Gastroesophageal sphincter (tissue), 4 donors: ENCODE data around the gene KLF13. TPM values are rescaled to one million over a fixed set of nuclear protein-coding genes. Genes with fewer than 3 reads are reported as not detected.

Source experiments
- ATAC-seq: fragments of 150-250 bp; one replicate; pipeline ENCODE4 v1.9.1; 2016; ENCODE audit warnings: mild to moderate bottlenecking, moderate library complexity
- H3K27ac ChIP-seq, 4 donors: fragments of 200-600 bp; sonication (generic) in 3 of 4; 1 replicate in 3 of 4; 2 replicates in 1 of 4; pipeline ENCODE4 v1.5.1; 2016 to 2019
- H3K27me3 ChIP-seq: fragments of 200-600 bp; sonication (generic); one replicate; pipeline ENCODE4 v1.5.1; 2019
- H3K36me3 ChIP-seq, 2 donors: fragments of 200-600 bp; sonication (generic); one replicate each; pipeline ENCODE4 v1.5.1; 2019; ENCODE audit warnings: control low read depth in 1 of 2
- H3K4me1 ChIP-seq, 3 donors: fragments of 200-600 bp; sonication (generic); 1 replicate in 2 of 3; 2 replicates in 1 of 3; pipeline ENCODE4 v1.5.1; 2016 to 2019; ENCODE audit warnings: control low read depth in 2 of 3
- H3K4me3 ChIP-seq, 2 donors: fragments of 200-600 bp; sonication (generic); one replicate each; pipeline ENCODE4 v1.5.1; 2019; ENCODE audit warnings: mild to moderate bottlenecking in 1 of 2, moderate library complexity in 1 of 2
- H3K9me3 ChIP-seq, 3 donors: fragments of 200-600 bp; sonication (generic); one replicate each; pipeline ENCODE4 v1.5.1; 2017 to 2019; ENCODE audit warnings: control low read depth in 2 of 3
- CTCF ChIP-seq, 4 experiments: fragments of 200-600 bp in 2 of 4; fragments of 450-650 bp in 2 of 4; sonication (generic) in 1 of 4; IDR thresholded peaks; one replicate each; pipeline ENCODE4 v1.5.1; 2017 to 2019; ENCODE audit warnings: antibody characterized with exemption in 4 of 4, mild to moderate bottlenecking in 2 of 4, moderate library complexity in 2 of 4
- EP300 ChIP-seq: sonication (generic); formaldehyde crosslinking; IDR thresholded peaks from one replicate; pipeline ENCODE4 v1.6.1; 2017; ENCODE audit warnings: antibody characterized with exemption, mild to moderate bottlenecking
- POLR2A ChIP-seq, 2 donors: fragments of 450-650 bp; IDR thresholded peaks; one replicate each; pipeline ENCODE4 v1.6.1; 2017; ENCODE audit warnings: antibody characterized with exemption in 2 of 2, mild to moderate bottlenecking in 2 of 2, moderate library complexity in 1 of 2
- POLR2AphosphoS5 ChIP-seq: sonication (generic); formaldehyde crosslinking; IDR thresholded peaks from one replicate; pipeline ENCODE4 v1.6.1; 2017; ENCODE audit warnings: antibody characterized with exemption
- WGBS, 2 donors: methylation state at CpG; one replicate each; pipeline ENCODE4 v1.1.5; 2018; ENCODE audit warnings: low coverage in 1 of 2; 5-methylcytosine and 5-hydroxymethylcytosine counted together
- total RNA-seq, 4 donors: library from RNA; depleted of rRNA; stranded (reverse); fragments of >200 nt; gene quantifications; one replicate each; pipeline ENCODE4 v1.1.0, GENCODE V29; 2016

Gene KLF13
- total RNA-seq, 4 donors from 2014 or later = 49.7 to 106 (median 76.1) TPM

GRCh38 chr15:31327669-31328427 lies 1.2 kb downstream of the KLF13 start:
- 0% methylated on average over 14 of the region's 108 CpGs; no CpG with 5 or more reads in 1 of the 2 donors for WGBS, 2 donors

GRCh38 chr15:31328428-31328968 lies 1.9 kb downstream of the KLF13 start:
- Histone ChIP-seq H3K9me3 (no peaks in the 10 kb centered on the region), H3K27me3 (no peaks in the 10 kb centered on the region), H3K36me3 (peaks cover 0 to 4% of the 10 kb centered on the region in 2 donors), H3K4me1 (peaks cover 3 to 73% (median 22%) of the 10 kb centered on the region in 3 donors), H3K27ac (peak overlapping the region; percentile 97 to 100 (median 100)), H3K4me3 (peak overlapping the region; percentile 85 to 94)
- WGBS, 2 donors = 0% methylated on average over 5 to 9 of the region's 35 CpGs
- TF ChIP-seq POLR2A (IDR thresholded peaks at IDR 0.05) (no peak), CTCF (IDR thresholded peaks at IDR 0.05) (no peak), POLR2AphosphoS5 (no peak)
- ATAC-seq = no peak

More at GRCh38 chr15:31327669-31328427, 1.2 kb downstream of the KLF13 start:
- peak; percentile 5 for ATAC-seq
- Histone ChIP-seq H3K9me3 (no peaks in the 10 kb centered on the region), H3K36me3 (peaks cover 0 to 4% of the 10 kb centered on the region in 2 donors), H3K27me3 (no peaks in the 10 kb centered on the region), H3K4me1 (peaks cover 3 to 67% (median 22%) of the 10 kb centered on the region in 3 donors), H3K27ac (peak overlapping the region; percentile 97 to 100 (median 100)), H3K4me3 (peak overlapping the region; percentile 85 to 94)
- TF ChIP-seq POLR2A (IDR thresholded peaks at IDR 0.05) (peak; percentile 23 to 62), POLR2AphosphoS5 (no peak), CTCF (IDR thresholded peaks at IDR 0.05) (peak in 2 of 4 experiments; percentile 25 to 28), EP300 (no peak)

GRCh38 chr15:31328969-31329639 lies 2.5 kb downstream of the KLF13 start:
- H3K4me1 ChIP-seq = peaks cover 3 to 75% (median 22%) of the 10 kb centered on the region in 3 donors
- peak overlapping the region; percentile 85 to 94 for H3K4me3 ChIP-seq
- ATAC-seq = no peak

GRCh38 chr15:31329640-31330010 lies 3.0 kb downstream of the KLF13 start:
- Histone ChIP-seq H3K36me3 (peaks cover 0 to 4% of the 10 kb centered on the region in 2 donors), H3K9me3 (no peaks in the 10 kb centered on the region), H3K27me3 (no peaks in the 10 kb centered on the region), H3K4me3 (peak overlapping the region; percentile 85 to 94), H3K4me1 (peaks cover 3 to 75% (median 25%) of the 10 kb centered on the region in 3 donors), H3K27ac (peak overlapping the region; percentile 97 to 100 (median 100))
- ATAC-seq = no peak
- 54% methylated on average over 7 of the region's 15 CpGs; no CpG with 5 or more reads in 1 of the 2 donors for WGBS, 2 donors
- TF ChIP-seq POLR2AphosphoS5 = no peak
- no peak for TF ChIP-seq EP300
- no peak for TF ChIP-seq CTCF (IDR thresholded peaks at IDR 0.05)
- no peak for TF ChIP-seq POLR2A (IDR thresholded peaks at IDR 0.05)

More at GRCh38 chr15:31328969-31329639, 2.5 kb downstream of the KLF13 start:
- Histone ChIP-seq H3K27ac (peak overlapping the region; percentile 97 to 100 (median 100)), H3K9me3 (no peaks in the 10 kb centered on the region), H3K27me3 (no peaks in the 10 kb centered on the region), H3K36me3 (peaks cover 0 to 4% of the 10 kb centered on the region in 2 donors)
- TF ChIP-seq POLR2AphosphoS5 (no peak), CTCF (IDR thresholded peaks at IDR 0.05) (no peak), POLR2A (IDR thresholded peaks at IDR 0.05) (no peak), EP300 (no peak)
- 9% methylated on average over 8 of the region's 29 CpGs; no CpG with 5 or more reads in 1 of the 2 donors for WGBS, 2 donors
